HG02870 (cell line): ENCODE measurements around the gene AUTS2.
A peak's percentile ranks its signal among the peaks of the same experiment; 100 is the strongest.

Experiments used
- ATAC-seq: cut with Tn5 transposase; IDR thresholded peaks from one replicate; pipeline ENCODE4 v1.9.1; 2021; ENCODE audit warnings: mild to moderate bottlenecking, moderate library complexity; ENCODE audit not compliant: unreplicated experiment

The AUTS2 gene

GRCh38 chr7:70392256-70392876, 794.1 kb downstream of the AUTS2 start:
- no peak for ATAC-seq

GRCh38 chr7:70392877-70393435, 794.7 kb downstream of the AUTS2 start:
- ATAC-seq, result no peak

GRCh38 chr7:70393956-70394355, 795.7 kb downstream of the AUTS2 start:
- ATAC-seq, result no peak

DNA sequence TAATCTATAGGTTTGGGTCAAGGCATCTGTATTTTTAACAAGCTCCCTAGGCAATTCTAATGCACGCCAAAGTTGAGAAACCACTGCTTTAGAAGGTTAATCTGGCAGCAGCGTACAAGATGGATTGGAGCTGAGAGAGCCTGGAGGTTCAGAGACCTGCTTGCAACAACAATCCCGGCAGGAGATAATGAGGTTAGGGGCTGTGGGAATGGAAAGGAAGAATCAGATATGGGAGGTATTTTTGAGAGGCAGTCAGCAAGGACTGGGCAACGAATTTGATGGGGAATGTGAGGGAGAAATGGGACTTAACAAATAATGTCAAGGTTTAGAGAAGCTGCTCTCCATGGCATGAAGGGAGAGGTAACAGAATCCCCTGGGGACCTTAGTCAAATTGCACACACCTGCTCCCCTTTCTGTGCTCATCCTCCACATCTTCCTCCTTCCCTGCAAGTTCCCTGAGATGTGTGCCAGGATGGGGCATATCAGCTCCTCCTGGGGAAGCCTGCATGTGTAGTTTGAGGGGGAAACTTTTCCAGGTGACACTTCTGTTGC, 802.6 kb downstream of the AUTS2 start:
- no peak for ATAC-seq

GRCh38 chr7:70402069-70402468, 803.8 kb downstream of the AUTS2 start:
- ATAC-seq, result no peak

- ATAC-seq, result no peak
Measured at GRCh38 chr7:70405241-70405640, 807.0 kb downstream of the AUTS2 start.

- ATAC-seq, result no peak
Measured at GRCh38 chr7:70406186-70406949, 808.1 kb downstream of the AUTS2 start.

- no peak for ATAC-seq
Measured at GRCh38 chr7:70406950-70407209, 808.6 kb downstream of the AUTS2 start.

DNA sequence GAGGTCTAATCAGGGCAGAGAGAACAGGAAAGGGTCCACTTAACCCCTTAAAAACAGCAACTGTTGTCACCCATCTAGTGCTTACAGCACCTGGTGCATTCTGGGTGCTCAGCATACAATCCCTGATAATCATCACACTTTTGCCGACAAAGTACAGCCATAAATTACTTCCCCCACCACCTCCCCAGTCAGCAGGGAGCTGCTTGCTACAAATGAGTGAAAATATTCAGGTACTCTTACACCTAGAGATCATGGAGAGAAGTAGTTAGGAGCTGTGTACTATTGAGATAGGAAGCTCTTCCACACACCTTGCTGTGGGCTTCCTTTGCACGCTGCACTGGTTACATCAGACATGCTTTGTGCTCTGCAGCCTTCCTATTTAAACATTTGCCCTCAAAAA, 810.2 kb downstream of the AUTS2 start:
- no peak for ATAC-seq

GRCh38 chr7:70408891-70409290, 810.6 kb downstream of the AUTS2 start:
- ATAC-seq, result no peak

DNA sequence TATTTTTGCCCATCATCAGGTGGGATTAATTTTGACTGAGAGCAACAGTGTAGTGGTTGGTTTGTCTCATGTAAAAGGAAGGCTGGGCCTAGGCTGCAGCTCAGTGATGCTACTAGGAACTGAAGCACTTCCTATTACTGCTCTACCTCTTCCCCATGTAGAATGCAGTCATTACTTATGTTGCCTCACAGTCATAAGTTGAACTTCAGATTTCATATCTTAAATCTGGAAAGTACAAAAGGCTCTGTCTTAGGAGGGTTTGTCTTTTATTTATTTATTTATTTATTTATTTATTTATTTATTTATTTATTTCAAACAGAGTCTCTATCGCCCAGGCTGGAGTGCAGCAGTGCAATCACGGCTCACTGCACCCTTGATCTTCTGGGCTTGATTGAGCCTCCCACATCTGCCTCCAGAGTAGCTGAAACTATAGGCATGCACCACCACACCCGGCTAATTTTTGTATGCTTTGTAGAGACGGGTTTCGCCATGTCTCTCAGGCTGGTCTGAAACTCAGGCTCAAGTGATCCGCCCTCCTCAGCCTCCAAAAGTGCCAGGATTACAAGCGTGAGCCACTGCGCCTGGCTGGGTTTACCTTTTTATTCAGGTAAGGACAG, 812.0 kb downstream of the AUTS2 start:
- ATAC-seq, result no peak

DNA sequence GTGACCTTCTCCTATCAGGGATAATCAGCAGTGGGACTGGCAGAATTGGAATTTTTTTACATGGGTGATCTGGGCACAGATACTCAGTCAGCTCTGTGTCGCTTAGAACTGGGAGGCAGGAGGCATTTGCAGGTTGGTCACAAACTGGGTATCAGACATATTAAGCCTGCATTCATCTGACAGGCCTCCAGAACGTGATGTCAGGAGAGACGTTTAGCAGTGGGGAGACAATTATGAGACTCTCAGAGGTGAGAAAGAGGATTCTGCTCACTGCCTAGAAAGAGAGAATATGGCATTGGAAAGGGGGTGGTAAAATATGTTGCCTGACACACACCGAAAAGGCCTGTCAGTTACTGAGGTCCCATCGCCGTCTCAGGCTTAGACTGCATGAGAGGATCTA, 816.1 kb downstream of the AUTS2 start:
- ATAC-seq, result no peak

- ATAC-seq, result peak; percentile 83
Measured at GRCh38 chr7:70415179-70415972, 817.1 kb downstream of the AUTS2 start.

GRCh38 chr7:70416347-70416985, 818.2 kb downstream of the AUTS2 start:
- ATAC-seq, result no peak

- no peak for ATAC-seq
Measured at GRCh38 chr7:70416986-70417655, 818.8 kb downstream of the AUTS2 start.

- ATAC-seq, result no peak
Measured at GRCh38 chr7:70419526-70420380, 821.5 kb downstream of the AUTS2 start.

DNA sequence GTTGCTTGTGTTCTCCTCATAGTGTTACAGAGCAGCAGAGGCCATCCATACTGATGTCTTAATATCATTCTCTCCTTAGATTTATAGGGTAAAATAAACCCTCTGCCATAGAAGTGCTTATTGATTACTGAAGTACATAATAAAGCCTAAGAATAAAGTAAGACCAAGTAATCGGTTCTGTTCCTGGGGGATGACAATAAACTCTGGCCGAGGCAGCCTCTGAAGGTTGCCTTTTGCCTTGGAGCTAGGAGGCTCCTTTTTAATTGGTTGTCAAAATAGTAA, 822.0 kb downstream of the AUTS2 start:
- no peak for ATAC-seq

DNA sequence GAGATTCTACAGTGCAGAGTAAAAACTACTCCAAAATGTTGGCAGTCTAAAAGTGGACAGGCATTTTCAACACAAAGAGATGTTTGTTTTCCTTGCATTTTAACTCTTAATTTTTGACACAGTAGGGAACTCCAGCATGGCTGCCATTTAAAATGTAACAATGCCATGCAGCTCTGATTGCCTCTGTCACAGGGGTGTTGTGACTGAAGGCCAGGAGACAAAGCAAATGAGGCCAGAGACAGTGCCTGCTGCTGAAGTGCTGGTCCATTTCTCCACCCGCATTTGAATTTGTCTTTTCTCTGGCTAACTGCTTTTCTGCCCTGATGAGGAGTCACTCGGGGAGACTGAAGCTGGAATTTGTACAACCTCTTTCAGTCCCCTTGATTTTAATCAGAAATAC, 823.0 kb downstream of the AUTS2 start:
- ATAC-seq, result no peak

DNA sequence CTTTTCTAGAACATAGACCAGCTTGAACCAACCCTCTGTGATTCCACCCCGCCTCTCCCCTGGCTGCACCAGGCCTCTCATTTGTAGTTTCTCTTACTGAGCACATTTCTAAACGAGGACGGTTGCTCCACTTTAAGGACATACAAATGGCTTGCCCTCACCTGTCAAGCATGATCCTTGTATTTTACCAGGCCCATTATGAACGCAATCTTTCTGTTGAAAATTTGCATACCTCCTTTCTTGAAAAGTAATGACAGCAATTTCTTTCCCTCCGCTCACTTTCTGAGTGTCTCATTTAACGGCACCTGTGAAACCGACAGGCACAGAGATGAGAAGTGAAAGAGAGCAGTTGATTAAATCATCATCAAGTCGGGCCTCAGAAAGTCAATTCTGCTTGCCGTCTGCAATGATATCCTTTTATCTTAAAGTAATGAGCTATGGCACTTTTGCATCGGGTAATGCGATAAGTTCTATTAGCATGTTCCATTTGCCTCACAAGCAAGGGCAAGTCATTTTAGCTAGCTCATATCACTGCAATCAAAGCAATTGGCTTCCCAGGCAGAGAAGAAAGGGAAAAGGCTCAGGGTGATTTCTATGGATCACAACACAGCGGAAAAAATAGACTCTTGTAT, 828.1 kb downstream of the AUTS2 start:
- ATAC-seq, result peak; percentile 89
